H9 (cell line): Measurements from ENCODE around the gene DGCR2. TPM values are rescaled to one million over a fixed set of nuclear protein-coding genes. Genes with fewer than 3 reads are reported as not detected.

Experiments
- DNase-seq: peaks from one replicate; pipeline ENCODE4 v3.0.0-alpha.2; 2017
- H2AFZ ChIP-seq: one replicate; pipeline ENCODE4 v1.6.1; 2013; ENCODE audit warnings: mild to moderate bottlenecking, low read length, control low read depth, moderate library complexity
- H2AK5ac ChIP-seq: 2 replicates; pipeline ENCODE4 v1.6.1; 2013; ENCODE audit warnings: low read length, control low read depth, mixed read lengths; ENCODE audit not compliant: insufficient read length
- H2BK120ac ChIP-seq: one replicate; pipeline ENCODE4 v1.6.1; 2013; ENCODE audit warnings: low read depth, mild to moderate bottlenecking, low read length, control low read depth, inconsistent platforms; ENCODE audit not compliant: poor library complexity, severe bottlenecking
- H2BK12ac ChIP-seq: 2 replicates; pipeline ENCODE4 v1.6.1; 2013; ENCODE audit warnings: low read length, control low read depth, mixed read lengths, low read depth; ENCODE audit not compliant: insufficient read length
- H2BK15ac ChIP-seq: 2 replicates; pipeline ENCODE4 v1.6.1; 2013; ENCODE audit warnings: low read depth, low read length, control low read depth
- H2BK20ac ChIP-seq: one replicate; pipeline ENCODE4 v1.6.1; 2013; ENCODE audit warnings: low read depth, mild to moderate bottlenecking, low read length, control low read depth, inconsistent platforms; ENCODE audit not compliant: poor library complexity, severe bottlenecking
- H2BK5ac ChIP-seq: 2 replicates; pipeline ENCODE4 v1.6.1; 2013; ENCODE audit warnings: low read length, control low read depth, mixed read lengths; ENCODE audit not compliant: insufficient read length
- H3K14ac ChIP-seq: 2 replicates; pipeline ENCODE4 v1.6.1; 2013; ENCODE audit warnings: low read length, control low read depth; ENCODE audit not compliant: insufficient read depth
- H3K18ac ChIP-seq: 2 replicates; pipeline ENCODE4 v1.6.1; 2013; ENCODE audit warnings: low read depth, mild to moderate bottlenecking, mixed read lengths, low read length, control low read depth; ENCODE audit not compliant: insufficient read length
- H3K23ac ChIP-seq: 2 replicates; pipeline ENCODE4 v1.6.1; 2013; ENCODE audit warnings: low read length, control low read depth, mixed read lengths, low read depth; ENCODE audit not compliant: insufficient read length
- H3K23me2 ChIP-seq: 2 replicates; pipeline ENCODE4 v1.6.1; 2013; ENCODE audit warnings: low read depth, mild to moderate bottlenecking, mixed read lengths, low read length, control low read depth; ENCODE audit not compliant: insufficient read length, poor library complexity, severe bottlenecking
- H3K27ac ChIP-seq: 2 replicates; pipeline ENCODE4 v1.5.1; 2013; ENCODE audit warnings: low read length, control low read depth, mixed read lengths, low read depth; ENCODE audit not compliant: insufficient read length
- H3K27me3 ChIP-seq: 2 replicates; pipeline ENCODE4 v1.6.1; 2013; ENCODE audit warnings: low read length, control low read depth, inconsistent platforms; ENCODE audit not compliant: insufficient read depth
- H3K4ac ChIP-seq: 2 replicates; pipeline ENCODE4 v1.6.1; 2013; ENCODE audit warnings: low read depth, mild to moderate bottlenecking, control low read depth, inconsistent platforms, low read length, moderate library complexity
- H3K4me1 ChIP-seq: 2 replicates; pipeline ENCODE4 v1.6.1; 2013; ENCODE audit warnings: low read length, control low read depth, inconsistent platforms; ENCODE audit not compliant: insufficient read depth
- H3K4me2 ChIP-seq: 2 replicates; pipeline ENCODE4 v1.6.1; 2013; ENCODE audit warnings: low read length, control low read depth, mixed read lengths; ENCODE audit not compliant: insufficient read length, insufficient read depth
- H3K56ac ChIP-seq: 2 replicates; pipeline ENCODE4 v1.6.1; 2013; ENCODE audit warnings: low read depth, mild to moderate bottlenecking, mixed read lengths, low read length, control low read depth; ENCODE audit not compliant: insufficient read length
- H3K79me1 ChIP-seq: 2 replicates; pipeline ENCODE4 v1.6.1; 2013; ENCODE audit warnings: low read depth, mild to moderate bottlenecking, moderate library complexity, low read length, control low read depth, inconsistent platforms; ENCODE audit not compliant: insufficient read depth, poor library complexity, severe bottlenecking
- H3K79me2 ChIP-seq: 2 replicates; pipeline ENCODE4 v1.6.1; 2013; ENCODE audit warnings: low read length, control low read depth, inconsistent platforms; ENCODE audit not compliant: insufficient read depth
- H3K9ac ChIP-seq: 2 replicates; pipeline ENCODE4 v1.6.1; 2013; ENCODE audit warnings: low read length, control low read depth, mixed read lengths; ENCODE audit not compliant: insufficient read length; ENCODE audit errors: extremely low read depth
- H3K9me3 ChIP-seq: one replicate; pipeline ENCODE4 v1.6.1; 2013; ENCODE audit warnings: low read depth, low read length, inconsistent platforms; ENCODE audit not compliant: control insufficient read depth
- H3T11ph ChIP-seq: one replicate; pipeline ENCODE4 v1.6.1; 2013; ENCODE audit warnings: mild to moderate bottlenecking, low read length, control low read depth, inconsistent platforms
- H4K20me1 ChIP-seq: one replicate; pipeline ENCODE4 v1.6.1; 2013; ENCODE audit not compliant: control insufficient read depth, insufficient read length, insufficient read depth
- H4K5ac ChIP-seq: 2 replicates; pipeline ENCODE4 v1.6.1; 2013; ENCODE audit warnings: low read depth, mild to moderate bottlenecking, mixed read lengths, low read length, control low read depth; ENCODE audit not compliant: insufficient read length
- H4K8ac ChIP-seq: replicated peaks from 2 replicates; pipeline ENCODE4 v1.6.1; 2013; ENCODE audit warnings: low read length, control low read depth, mixed read lengths, low read depth; ENCODE audit not compliant: insufficient read length
- H4K91ac ChIP-seq: 2 replicates; pipeline ENCODE4 v1.6.1; 2013; ENCODE audit warnings: low read depth, mild to moderate bottlenecking, moderate library complexity, mixed read lengths, low read length, control low read depth; ENCODE audit not compliant: insufficient read length
- H3K27ac Mint-ChIP-seq, 3 experiments: 2 replicates in 2 of 3; 3 replicates in 1 of 3; pipeline ENCODE4 v1.8.0; 2020 to 2021; ENCODE audit warnings: mixed read lengths in 3 of 3, mild to moderate bottlenecking in 1 of 3, moderate library complexity in 1 of 3
- H3K27me3 Mint-ChIP-seq: 2 replicates; pipeline ENCODE4 v1.8.0; 2021; ENCODE audit warnings: low read depth, mild to moderate bottlenecking, moderate library complexity, mixed read lengths
- H3K36me3 Mint-ChIP-seq, 3 experiments: 2 replicates in 2 of 3; 3 replicates in 1 of 3; pipeline ENCODE4 v1.8.0; 2020 to 2021; ENCODE audit warnings: low read depth in 3 of 3, mixed read lengths in 3 of 3; ENCODE audit not compliant: insufficient read depth in 1 of 3
- H3K4me1 Mint-ChIP-seq, 2 experiments: 2 replicates each; pipeline ENCODE4 v1.8.0; 2020; ENCODE audit warnings: mixed read lengths in 2 of 2
- H3K4me3 Mint-ChIP-seq, 2 experiments: 2 replicates in 1 of 2; 3 replicates in 1 of 2; pipeline ENCODE4 v1.8.0; 2020 to 2021; ENCODE audit warnings: mild to moderate bottlenecking in 2 of 2, mixed read lengths in 2 of 2, moderate library complexity in 1 of 2
- H3K9me3 Mint-ChIP-seq, 2 experiments: 2 replicates in 1 of 2; 3 replicates in 1 of 2; pipeline ENCODE4 v1.8.0; 2020; ENCODE audit warnings: mild to moderate bottlenecking in 2 of 2, mixed read lengths in 2 of 2, moderate library complexity in 1 of 2
- WGBS: extraction: QIAGEN DNeasy Blood & Tissue Kit; methylation state at CpG from one replicate; pipeline ENCODE4 v1.1.7; 2013; ENCODE audit warnings: missing lambda C conversion rate, low lambda C conversion rate, mixed read lengths; ENCODE audit not compliant: insufficient read length; ENCODE audit errors: extremely low coverage; 5-methylcytosine and 5-hydroxymethylcytosine counted together
- total RNA-seq: library from RNA; stranded (reverse); gene quantifications from 2 replicates; pipeline ENCODE4 v1.2.1, GENCODE V29; 2021
- TF ChIP-seq, protein P1 (sequence below): fragments of 200-600 bp; sonication (generic); conservative IDR thresholded peaks from 3 replicates; pipeline ENCODE4 v1.8.0; 2021; ENCODE audit warnings: antibody characterized with exemption, mild to moderate bottlenecking

Gene DGCR2
- total RNA-seq, 1 experiment from 2014 or later: 47.2 TPM

DNA sequence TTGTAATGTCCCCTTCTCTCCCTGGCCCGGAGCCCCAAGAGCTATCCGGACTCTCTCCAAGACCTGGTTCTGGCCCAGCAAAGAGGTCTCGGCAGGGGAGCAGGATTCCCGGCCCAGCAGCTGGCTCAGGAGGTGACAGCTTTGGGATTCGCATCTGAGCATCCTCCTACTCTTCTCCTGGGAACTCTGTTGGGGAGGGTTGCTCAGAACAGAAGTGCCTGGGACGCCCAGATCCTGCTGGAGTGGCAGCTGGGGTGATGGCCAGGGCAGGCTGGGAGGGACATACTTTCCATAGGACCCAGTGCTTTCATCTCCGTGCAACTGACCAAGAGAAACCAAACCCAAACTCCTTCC is 102.6 kb downstream of the DGCR2 start:
- Histone ChIP-seq H3K14ac (no peak overlapping the region), H3K56ac (no peak overlapping the region), H3K27me3 (no peaks in the 10 kb centered on the region), H2BK15ac (no peak overlapping the region), H2BK5ac (no peak overlapping the region), H4K91ac (no peak overlapping the region), H2AK5ac (no peak overlapping the region), H3K4ac (no peak overlapping the region), H2BK120ac (no peak overlapping the region), H3K4me2 (no peak overlapping the region), H3K18ac (no peak overlapping the region), H2BK20ac (no peak overlapping the region), H3K9me3 (no peaks in the 10 kb centered on the region), H4K20me1 (no peaks in the 10 kb centered on the region), H3K79me2 (no peaks in the 10 kb centered on the region), H3K27ac (no peak overlapping the region), H3T11ph (no peak overlapping the region), H4K5ac (no peak overlapping the region), H2AFZ (no peak overlapping the region), H3K23me2 (no peaks in the 10 kb centered on the region), H3K23ac (no peak overlapping the region), H3K4me1 (no peaks in the 10 kb centered on the region), H3K9ac (no peak overlapping the region), H3K79me1 (no peaks in the 10 kb centered on the region), H4K8ac (no peak overlapping the region), H2BK12ac (no peak overlapping the region)
- H3K27me3 Mint-ChIP-seq: peaks cover 10% of the 10 kb centered on the region
- TF ChIP-seq, protein P1, sequence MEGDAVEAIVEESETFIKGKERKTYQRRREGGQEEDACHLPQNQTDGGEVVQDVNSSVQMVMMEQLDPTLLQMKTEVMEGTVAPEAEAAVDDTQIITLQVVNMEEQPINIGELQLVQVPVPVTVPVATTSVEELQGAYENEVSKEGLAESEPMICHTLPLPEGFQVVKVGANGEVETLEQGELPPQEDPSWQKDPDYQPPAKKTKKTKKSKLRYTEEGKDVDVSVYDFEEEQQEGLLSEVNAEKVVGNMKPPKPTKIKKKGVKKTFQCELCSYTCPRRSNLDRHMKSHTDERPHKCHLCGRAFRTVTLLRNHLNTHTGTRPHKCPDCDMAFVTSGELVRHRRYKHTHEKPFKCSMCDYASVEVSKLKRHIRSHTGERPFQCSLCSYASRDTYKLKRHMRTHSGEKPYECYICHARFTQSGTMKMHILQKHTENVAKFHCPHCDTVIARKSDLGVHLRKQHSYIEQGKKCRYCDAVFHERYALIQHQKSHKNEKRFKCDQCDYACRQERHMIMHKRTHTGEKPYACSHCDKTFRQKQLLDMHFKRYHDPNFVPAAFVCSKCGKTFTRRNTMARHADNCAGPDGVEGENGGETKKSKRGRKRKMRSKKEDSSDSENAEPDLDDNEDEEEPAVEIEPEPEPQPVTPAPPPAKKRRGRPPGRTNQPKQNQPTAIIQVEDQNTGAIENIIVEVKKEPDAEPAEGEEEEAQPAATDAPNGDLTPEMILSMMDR: no peak
- H3K4me1 Mint-ChIP-seq: peaks cover 3 to 10% of the 10 kb centered on the region in 2 experiments; a peak in 3 of 4 replicates
- no peaks in the 10 kb centered on the region for H3K36me3 Mint-ChIP-seq
- H3K4me3 Mint-ChIP-seq: no peak overlapping the region; a peak in 1 of 5 replicates
- WGBS: no CpG with 5 or more reads among the region's 7 CpGs
- no peak overlapping the region for H3K27ac Mint-ChIP-seq
- DNase-seq: no peak
- no peaks in the 10 kb centered on the region for H3K9me3 Mint-ChIP-seq
